CD4-positive, alpha-beta T cell (primary cell): ENCODE data around the gene GARIN5A. TPM values are rescaled to one million over a fixed set of nuclear protein-coding genes. Genes with fewer than 3 reads are reported as not detected.

ENCODE experiments used
- ATAC-seq: fragments of 200-7000 bp; cut with Tn5 transposase; one replicate; pipeline ENCODE4 v1.10.0; 2022; ENCODE audit warnings: mild to moderate bottlenecking; ENCODE audit not compliant: poor library complexity
- CTCF ChIA-PET: fragments of 350-600 bp; sonication (Branson Sonifier 250); formaldehyde crosslinking; loops from one replicate; lab custom pipeline; 2021; ENCODE audit warnings: antibody characterized with exemption, inconsistent platforms; lab: Charles Lee
- POLR2A ChIA-PET: fragments of 350-600 bp; sonication (Branson Sonifier 250); formaldehyde crosslinking; loops from one replicate; lab custom pipeline; 2021; ENCODE audit warnings: antibody characterized with exemption, inconsistent platforms; lab: Charles Lee
- DNase-seq, 14 experiments: peaks; one replicate each; pipeline ENCODE4 v3.0.0-alpha.2; 2013 to 2020; ENCODE audit warnings: mixed read lengths in 2 of 14
- H3K27ac ChIP-seq, 2 donors: one replicate each; pipeline versions ENCODE4 v1.5.1 to v1.7.0; 2013; ENCODE audit warnings: low read length in 2 of 2, low read depth in 1 of 2, mild to moderate bottlenecking in 1 of 2
- H3K27me3 ChIP-seq, 2 experiments: 1 replicate in 1 of 2; 2 replicates in 1 of 2; pipeline versions ENCODE4 v1.6.1 to v1.7.0; 2013; ENCODE audit warnings: low read length in 2 of 2, control low read depth in 1 of 2, mild to moderate bottlenecking in 1 of 2, moderate library complexity in 1 of 2; ENCODE audit not compliant: insufficient read depth in 2 of 2, control insufficient read depth in 1 of 2
- H3K36me3 ChIP-seq: one replicate; pipeline ENCODE4 v1.6.1; 2013; ENCODE audit warnings: low read length, control low read depth; ENCODE audit not compliant: insufficient read depth
- H3K4me1 ChIP-seq: one replicate; pipeline ENCODE4 v1.6.1; 2013; ENCODE audit warnings: low read length, control low read depth; ENCODE audit not compliant: insufficient read depth
- H3K4me3 ChIP-seq: one replicate; pipeline ENCODE4 v1.5.1; 2013; ENCODE audit warnings: mild to moderate bottlenecking, low read length, moderate library complexity
- H3K9me3 ChIP-seq, 2 experiments: 1 replicate in 1 of 2; 2 replicates in 1 of 2; pipeline versions ENCODE4 v1.6.1 to v1.7.0; 2013; ENCODE audit warnings: low read length in 2 of 2, mild to moderate bottlenecking in 2 of 2, control low read depth in 1 of 2, moderate library complexity in 1 of 2; ENCODE audit not compliant: control insufficient read depth in 1 of 2, insufficient read depth in 1 of 2
- H3K27ac Mint-ChIP-seq: one replicate; pipeline ENCODE4 v1.8.0; 2020; ENCODE audit warnings: mixed read lengths
- H3K27me3 Mint-ChIP-seq: one replicate; pipeline ENCODE4 v1.8.0; 2021; ENCODE audit warnings: mixed read lengths
- H3K36me3 Mint-ChIP-seq: one replicate; pipeline ENCODE4 v1.8.0; 2021; ENCODE audit warnings: low read depth, mixed read lengths
- H3K4me1 Mint-ChIP-seq: one replicate; pipeline ENCODE4 v1.8.0; 2021; ENCODE audit warnings: low read depth, mixed read lengths
- H3K4me3 Mint-ChIP-seq: one replicate; pipeline ENCODE4 v1.8.0; 2020; ENCODE audit warnings: mild to moderate bottlenecking, mixed read lengths
- H3K9me3 Mint-ChIP-seq: one replicate; pipeline ENCODE4 v1.8.0; 2020; ENCODE audit warnings: mixed read lengths
- CTCF ChIP-seq: fragments of 200-600 bp; IDR thresholded peaks from one replicate; pipeline ENCODE4 v1.8.0; 2022; ENCODE audit warnings: antibody characterized with exemption, mild to moderate bottlenecking
- intact Hi-C, 2 experiments: fragments of 100-400 bp; cut with DNase I in 1 of 2; cut with micrococcal nuclease in 1 of 2; formaldehyde crosslinking; loops; one replicate each; pipeline versions ENCODE4 v1.15.1 to v1.9.0; 2023 to 2025; cut with DNase I, micrococcal nuclease
- total RNA-seq, 174 experiments: library from RNA in 2 of 174; stranded (reverse) in 2 of 174; gene quantifications; one replicate each; pipeline ENCODE4 v1.2.3 and lab custom pipeline; 2021 to 2026

Gene GARIN5A
- total RNA-seq, 2 experiments from 2014 or later: 0.50 TPM; not detected in 1

- Histone ChIP-seq H3K9me3 (peaks cover 0 to 6% of the 10 kb centered on the region in 2 experiments), H3K4me3 (peak overlapping the region; percentile 79), H3K27ac (no peak overlapping the region), H3K27me3 (no peaks in the 10 kb centered on the region), H3K36me3 (peaks cover 45% of the 10 kb centered on the region), H3K4me1 (peaks cover 43% of the 10 kb centered on the region)
- DNase-seq (no peak), ATAC-seq (no peak)
- Mint-ChIP-seq H3K4me1 (peaks cover 22% of the 10 kb centered on the region), H3K9me3 (no peaks in the 10 kb centered on the region), H3K27ac (peak overlapping the region; percentile 95), H3K36me3 (peaks cover 52% of the 10 kb centered on the region), H3K4me3 (peak overlapping the region; percentile 95), H3K27me3 (no peaks in the 10 kb centered on the region)
- ChIA-PET POLR2A (no interaction called here), CTCF (no interaction called here)
- no peak for TF ChIP-seq CTCF
- intact Hi-C loops: loop anchor here in 1 of 2 experiments (2.0 to 5.0 kb wide), 2 partner anchors 45 to 111 kb away; partner anchors contain the start of genes MYBPC2 and NAPSA
Measured at GRCh38 chr19:50477751-50478515, 1.3 kb upstream of the GARIN5A start.

GRCh38 chr19:50476907-50477238 is 225 bp upstream of the GARIN5A start:
- POLR2A ChIA-PET: interaction anchor here (0.6 to 1.1 kb wide), 3 partner anchors 98 to 120 kb away, joined by 3 to 12 read pairs (median 3); partner anchors contain the start of gene NR1H2

GRCh38 chr19:50475736-50476223 is 868 bp downstream of the GARIN5A start:
- Histone ChIP-seq H3K9me3 (peaks cover 0 to 6% of the 10 kb centered on the region in 2 experiments), H3K36me3 (peaks cover 28% of the 10 kb centered on the region), H3K27ac (peak overlapping the region in 1 of 2 donors; percentile 73), H3K4me3 (peak overlapping the region; percentile 79), H3K27me3 (no peaks in the 10 kb centered on the region), H3K4me1 (peaks cover 43% of the 10 kb centered on the region)
- CTCF ChIA-PET: no interaction called here
- no peak for TF ChIP-seq CTCF
- H3K4me1 Mint-ChIP-seq: peaks cover 22% of the 10 kb centered on the region
- peaks cover 38% of the 10 kb centered on the region for H3K36me3 Mint-ChIP-seq
- no peaks in the 10 kb centered on the region for H3K27me3 Mint-ChIP-seq
- DNase-seq: no peak
- intact Hi-C loops: loop anchor here (1.0 to 5.0 kb wide), 3 partner anchors 36 to 108 kb away; partner anchors contain the start of genes JOSD2 (in 2 of the 2), MYBPC2 (in 1 of the 2) and NAPSA (in 1 of the 2)
- ATAC-seq: no peak
- peak overlapping the region; percentile 95 for H3K27ac Mint-ChIP-seq
- H3K9me3 Mint-ChIP-seq: no peaks in the 10 kb centered on the region
- peak overlapping the region; percentile 95 for H3K4me3 Mint-ChIP-seq
- POLR2A ChIA-PET: interaction anchor here (0.9 to 1.3 kb wide), 2 partner anchors 36 to 118 kb away, joined by 3 to 4 read pairs; partner anchors contain the start of gene JOSD2

More at GRCh38 chr19:50476907-50477238, 225 bp upstream of the GARIN5A start:
- TF ChIP-seq CTCF: no peak
- H3K27me3 Mint-ChIP-seq: no peaks in the 10 kb centered on the region
- H3K36me3 ChIP-seq: peaks cover 39% of the 10 kb centered on the region
- H3K4me1 ChIP-seq: peaks cover 43% of the 10 kb centered on the region
- peaks cover 44% of the 10 kb centered on the region for H3K36me3 Mint-ChIP-seq
- ATAC-seq: no peak
- H3K4me3 Mint-ChIP-seq: peak overlapping the region; percentile 95
- peak overlapping the region; percentile 73 to 82 for H3K27ac ChIP-seq
- H3K4me3 ChIP-seq: peak overlapping the region; percentile 79
- H3K4me1 Mint-ChIP-seq: peaks cover 22% of the 10 kb centered on the region
- CTCF ChIA-PET: no interaction called here
- H3K27ac Mint-ChIP-seq: peak overlapping the region; percentile 95
- H3K9me3 ChIP-seq: peaks cover 0 to 6% of the 10 kb centered on the region in 2 experiments
- H3K27me3 ChIP-seq: no peaks in the 10 kb centered on the region
- no peak for DNase-seq
- intact Hi-C loops: loop anchor here (1.0 to 5.0 kb wide), 3 partner anchors 34 to 110 kb away; partner anchors contain the start of genes JOSD2 (in 2 of the 2), MYBPC2 (in 1 of the 2) and NAPSA (in 1 of the 2)
- no peaks in the 10 kb centered on the region for H3K9me3 Mint-ChIP-seq
